ENCODE data around the gene GPSM1. TPM values are rescaled to one million over a fixed set of nuclear protein-coding genes. Genes with fewer than 3 reads are reported as not detected.

The GPSM1 gene
- total and polyA plus RNA-seq, 4 donors = 0.11 to 2.9 (median 1.6) TPM

GRCh38 chr9:136403915-136404800, 76.8 kb downstream of the GPSM1 start:
- no peak for DNase-seq (ENCODE audit: low spot score)
- Histone ChIP-seq H3K4me1 (ENCODE audit: control insufficient read depth in 4 of 4, insufficient read depth in 4 of 4, low read length in 3 of 4) (peaks cover 0 to 12% (median 8%) of the 10 kb centered on the region in 4 donors), H3K27me3 (ENCODE audit: control insufficient read depth in 4 of 4, insufficient read depth in 4 of 4, low read length in 3 of 4) (no peaks in the 10 kb centered on the region), H3K9ac (ENCODE audit: low read depth in 1 of 2, low read length in 2 of 2) (no peak overlapping the region), H3K4me3 (ENCODE audit: low read depth in 1 of 3, low read length in 3 of 3) (no peak overlapping the region), H3K27ac (ENCODE audit: low read depth in 1 of 2, low read length in 2 of 2) (no peak overlapping the region), H3K9me3 (ENCODE audit: control insufficient read depth in 4 of 4, low read length in 3 of 4) (no peaks in the 10 kb centered on the region), H3K36me3 (ENCODE audit: control insufficient read depth in 4 of 4, insufficient read depth in 3 of 4, low read depth in 1 of 4, low read length in 3 of 4) (peaks cover 8 to 40% (median 10%) of the 10 kb centered on the region in 4 donors)
- TF ChIP-seq RXRA (IDR thresholded peaks at IDR 0.05) (no peak), EGR1 (IDR thresholded peaks at IDR 0.05; ENCODE audit: low read depth in 2 of 2) (no peak), GABPA (IDR thresholded peaks at IDR 0.05 in 1 of 2, conservative IDR thresholded peaks at IDR 0.05 in 1 of 2) (no peak), REST (IDR thresholded peaks at IDR 0.05) (no peak), FOXA1 (IDR thresholded peaks at IDR 0.05) (no peak), SP1 (IDR thresholded peaks at IDR 0.05) (no peak), HNF4A (conservative IDR thresholded peaks at IDR 0.05) (no peak)
- 90% methylated on average over 32 of the region's 32 CpGs for WGBS

- Histone ChIP-seq H3K27ac (ENCODE audit: low read depth in 1 of 2, low read length in 2 of 2) (no peak overlapping the region), H3K4me3 (ENCODE audit: low read depth in 1 of 3, low read length in 3 of 3) (no peak overlapping the region), H3K27me3 (ENCODE audit: control insufficient read depth in 4 of 4, insufficient read depth in 4 of 4, low read length in 3 of 4) (no peaks in the 10 kb centered on the region), H3K4me1 (ENCODE audit: control insufficient read depth in 4 of 4, insufficient read depth in 4 of 4, low read length in 3 of 4) (peaks cover 3 to 11% (median 9%) of the 10 kb centered on the region in 4 donors), H3K36me3 (ENCODE audit: control insufficient read depth in 4 of 4, insufficient read depth in 3 of 4, low read depth in 1 of 4, low read length in 3 of 4) (peaks cover 8 to 40% (median 10%) of the 10 kb centered on the region in 4 donors), H3K9me3 (ENCODE audit: control insufficient read depth in 4 of 4, low read length in 3 of 4) (no peaks in the 10 kb centered on the region), H3K9ac (ENCODE audit: low read depth in 1 of 2, low read length in 2 of 2) (no peak overlapping the region)
- TF ChIP-seq HNF4G (IDR thresholded peaks at IDR 0.05) = no peak
- TF ChIP-seq RAD21 (IDR thresholded peaks at IDR 0.05) = no peak
- TF ChIP-seq ZBTB33 (IDR thresholded peaks at IDR 0.05) = no peak
- TF ChIP-seq FOXA1 (IDR thresholded peaks at IDR 0.05) = no peak
- WGBS = 92% methylated on average over 14 of the region's 14 CpGs
- DNase-seq (ENCODE audit: low spot score) = no peak
These were observed 77.4 kb downstream of the GPSM1 start for GRCh38 chr9:136404801-136405136.

GRCh38 chr9:136405481-136405880, 78.1 kb downstream of the GPSM1 start:
- no peak overlapping the region for H3K27ac ChIP-seq (ENCODE audit: low read depth in 1 of 2, low read length in 2 of 2)
- H3K4me1 ChIP-seq (ENCODE audit: control insufficient read depth in 4 of 4, insufficient read depth in 4 of 4, low read length in 3 of 4) = peaks cover 3 to 10% (median 8%) of the 10 kb centered on the region in 4 donors
- 74% methylated on average over 7 of the region's 7 CpGs for WGBS
- H3K36me3 ChIP-seq (ENCODE audit: control insufficient read depth in 4 of 4, insufficient read depth in 3 of 4, low read depth in 1 of 4, low read length in 3 of 4) = peaks cover 8 to 40% (median 10%) of the 10 kb centered on the region in 4 donors
- H3K27me3 ChIP-seq (ENCODE audit: control insufficient read depth in 4 of 4, insufficient read depth in 4 of 4, low read length in 3 of 4) = no peaks in the 10 kb centered on the region
- no peak overlapping the region for H3K4me3 ChIP-seq (ENCODE audit: low read depth in 1 of 3, low read length in 3 of 3)
- H3K9me3 ChIP-seq (ENCODE audit: control insufficient read depth in 4 of 4, low read length in 3 of 4) = no peaks in the 10 kb centered on the region
- no peak for DNase-seq (ENCODE audit: low spot score)
- no peak overlapping the region for H3K9ac ChIP-seq (ENCODE audit: low read depth in 1 of 2, low read length in 2 of 2)
- no peak for TF ChIP-seq MAX (IDR thresholded peaks at IDR 0.05)
- TF ChIP-seq CTCF (IDR thresholded peaks at IDR 0.05; ENCODE audit: low read depth, low read length, missing input control) = no peak
- TF ChIP-seq REST (IDR thresholded peaks at IDR 0.05) = no peak
- TF ChIP-seq RXRA (IDR thresholded peaks at IDR 0.05) = no peak
- TF ChIP-seq FOXA1 (IDR thresholded peaks at IDR 0.05) = no peak
- no peak for TF ChIP-seq RAD21 (IDR thresholded peaks at IDR 0.05)

Measured in liver (tissue), 9 donors.